Fibroblast of peridontal ligament (primary cell): Measurements from ENCODE around the gene GOSR1.
"Not testable (repeated sequence)": the region's sequence is repeated elsewhere in the genome, so short reads cannot be mapped to it uniquely, and the experiment has no call there.

Source experiments
- DNase-seq: peaks from one replicate; pipeline ENCODE4 v3.0.0-alpha.2; 2010; ENCODE audit errors: extremely low read depth

Gene GOSR1

DNA sequence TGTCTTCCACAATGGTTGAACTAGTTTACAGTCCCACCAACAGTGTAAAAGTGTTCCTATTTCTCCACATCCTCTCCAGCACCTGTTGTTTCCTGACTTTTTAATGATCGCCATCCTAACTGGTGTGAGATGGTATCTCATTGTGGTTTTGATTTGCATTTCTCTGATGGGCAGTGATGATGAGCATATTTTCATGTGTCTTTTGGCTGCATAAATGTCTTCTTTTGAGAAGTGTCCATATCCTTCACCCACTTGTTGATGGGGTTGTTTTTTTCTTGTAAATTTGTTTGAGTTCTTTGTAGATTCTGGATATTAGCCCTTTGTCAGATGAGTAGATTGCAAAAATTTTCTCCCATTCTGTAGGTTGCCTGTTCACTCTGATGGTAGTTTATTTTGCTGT, 84.6 kb downstream of the GOSR1 start:
- not testable (repeated sequence) for DNase-seq

- not testable (repeated sequence) for DNase-seq
These were observed 86.1 kb downstream of the GOSR1 start for GRCh38 chr17:30563131-30563904.

DNA sequence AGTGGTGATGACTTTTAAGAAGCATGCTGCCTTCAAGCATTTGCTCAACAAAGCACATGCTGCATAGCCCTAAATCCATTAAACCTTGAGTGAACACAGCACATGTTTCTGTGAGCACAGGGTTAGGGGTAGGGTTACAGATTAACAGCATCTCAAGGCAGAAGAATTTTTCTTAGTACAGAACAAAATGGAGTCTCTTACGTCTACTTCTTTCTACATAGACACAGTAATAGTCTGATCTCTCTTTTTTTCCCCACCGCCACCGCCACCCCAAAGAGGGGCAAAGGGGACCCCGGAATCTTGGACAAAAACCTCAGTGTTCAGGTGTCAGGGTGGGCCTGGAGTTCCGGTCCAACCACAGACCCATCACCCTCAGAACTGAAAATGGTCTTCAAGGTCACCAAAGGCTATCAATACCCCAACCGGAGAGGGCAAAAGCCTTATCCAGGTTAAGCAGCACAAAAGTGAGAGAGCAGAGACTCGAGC, 86.7 kb downstream of the GOSR1 start:
- not testable (repeated sequence) for DNase-seq

GRCh38 chr17:30564422-30565072, 87.3 kb downstream of the GOSR1 start:
- not testable (repeated sequence) for DNase-seq

GRCh38 chr17:30565073-30565935, 88.1 kb downstream of the GOSR1 start:
- no peak for DNase-seq

DNA sequence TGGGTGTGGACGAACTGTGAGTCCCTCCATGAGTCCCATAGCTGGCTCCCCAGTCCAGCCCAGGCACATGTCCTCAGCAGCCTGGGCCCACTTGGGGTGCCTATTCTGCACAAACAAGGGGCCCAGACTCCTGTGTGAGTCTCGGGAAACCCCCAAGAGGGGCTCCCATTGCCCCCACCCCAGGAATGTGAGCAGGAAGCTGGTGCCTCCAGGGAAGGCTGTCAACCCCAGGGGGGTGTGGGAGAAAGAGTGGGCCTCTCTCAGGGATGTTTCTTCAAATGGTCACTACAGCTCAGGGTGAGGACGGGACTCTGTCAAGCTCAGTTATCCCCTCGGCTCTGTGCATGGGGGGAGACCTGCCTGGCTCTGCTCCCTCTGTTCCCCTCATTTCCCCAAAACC, 88.9 kb downstream of the GOSR1 start:
- DNase-seq, result not testable (repeated sequence)

- not testable (repeated sequence) for DNase-seq
These were observed 89.5 kb downstream of the GOSR1 start for GRCh38 chr17:30566516-30567225.

DNA sequence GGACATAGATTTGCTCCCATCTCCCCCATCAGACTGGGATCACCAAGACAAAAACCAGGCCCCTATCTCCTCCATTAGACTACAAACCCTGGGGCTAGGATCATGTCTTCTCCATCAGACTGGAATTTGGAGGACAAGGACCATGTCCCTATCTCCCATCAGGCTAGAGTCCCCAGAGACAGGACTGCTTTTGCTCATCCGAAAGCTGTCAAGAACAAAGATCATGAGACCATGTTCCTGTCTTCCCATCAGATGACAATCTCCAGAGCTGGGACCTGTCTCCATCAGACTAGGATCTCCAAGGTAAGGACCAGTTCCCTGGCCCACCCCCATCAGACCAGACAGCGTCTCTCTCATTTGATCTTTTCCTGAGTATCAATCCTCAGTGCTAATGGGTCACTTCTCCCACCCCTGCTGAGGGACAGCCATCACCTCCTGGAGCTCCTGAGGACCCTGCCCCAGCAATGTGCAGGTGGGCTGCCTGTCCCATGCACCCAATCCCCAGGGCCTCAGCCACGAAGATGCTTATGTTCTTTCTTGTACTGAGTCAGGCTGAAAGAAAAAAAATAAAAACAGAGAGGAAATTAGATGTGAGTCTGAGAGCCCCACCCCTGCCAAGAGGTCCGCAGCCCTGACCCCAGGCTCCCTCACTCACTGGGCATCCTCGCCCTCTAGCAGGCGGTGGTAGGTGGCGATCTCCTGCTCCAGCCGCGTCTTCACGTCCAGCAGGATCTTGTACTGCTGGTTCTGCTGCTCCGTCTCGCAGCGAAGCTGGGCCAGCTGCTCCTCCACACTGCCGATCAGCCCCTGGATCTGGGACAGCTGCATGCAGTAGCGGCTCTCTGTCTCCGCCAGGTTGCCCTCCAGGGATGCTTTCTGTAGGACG, 90.3 kb downstream of the GOSR1 start:
- no peak for DNase-seq

DNA sequence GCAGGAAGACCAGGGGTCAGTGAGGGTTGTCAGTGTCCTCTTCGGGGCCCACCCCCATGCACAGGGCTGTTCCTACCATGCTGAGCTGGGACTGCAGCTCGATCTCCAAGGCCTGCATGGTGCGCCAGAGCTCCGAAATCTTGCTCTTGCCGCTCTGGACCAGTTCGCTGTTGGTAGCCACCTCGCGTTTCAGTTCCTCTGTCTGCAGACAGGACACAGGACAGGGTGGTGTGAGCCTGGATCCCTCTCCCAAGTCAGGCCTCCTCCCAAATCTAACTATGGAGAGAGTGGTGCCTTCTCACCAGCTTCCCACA, 90.9 kb downstream of the GOSR1 start:
- no peak for DNase-seq

- DNase-seq, result not testable (repeated sequence)
These were observed 92.4 kb downstream of the GOSR1 start for GRCh38 chr17:30569531-30570175.

DNA sequence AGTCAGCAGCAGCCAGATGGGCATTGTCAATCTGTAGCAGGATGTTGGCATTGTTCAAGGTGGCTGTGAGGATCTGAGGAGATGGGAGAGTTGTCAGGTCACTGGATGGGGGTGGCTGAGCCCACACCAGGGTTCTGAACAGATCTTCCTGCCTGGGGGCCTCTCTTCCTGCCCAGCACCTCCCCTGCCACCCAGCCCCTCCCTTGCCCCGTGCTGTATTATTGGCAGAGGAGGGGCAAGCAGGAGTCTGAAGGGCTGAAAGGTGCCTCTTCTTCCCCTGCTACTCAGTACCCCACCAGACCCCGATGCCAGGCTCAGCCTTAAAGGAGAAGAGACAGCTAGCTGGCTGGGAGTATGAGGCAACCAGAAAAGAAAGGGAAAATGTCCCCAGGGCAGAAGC, 93.0 kb downstream of the GOSR1 start:
- DNase-seq, result no peak

DNA sequence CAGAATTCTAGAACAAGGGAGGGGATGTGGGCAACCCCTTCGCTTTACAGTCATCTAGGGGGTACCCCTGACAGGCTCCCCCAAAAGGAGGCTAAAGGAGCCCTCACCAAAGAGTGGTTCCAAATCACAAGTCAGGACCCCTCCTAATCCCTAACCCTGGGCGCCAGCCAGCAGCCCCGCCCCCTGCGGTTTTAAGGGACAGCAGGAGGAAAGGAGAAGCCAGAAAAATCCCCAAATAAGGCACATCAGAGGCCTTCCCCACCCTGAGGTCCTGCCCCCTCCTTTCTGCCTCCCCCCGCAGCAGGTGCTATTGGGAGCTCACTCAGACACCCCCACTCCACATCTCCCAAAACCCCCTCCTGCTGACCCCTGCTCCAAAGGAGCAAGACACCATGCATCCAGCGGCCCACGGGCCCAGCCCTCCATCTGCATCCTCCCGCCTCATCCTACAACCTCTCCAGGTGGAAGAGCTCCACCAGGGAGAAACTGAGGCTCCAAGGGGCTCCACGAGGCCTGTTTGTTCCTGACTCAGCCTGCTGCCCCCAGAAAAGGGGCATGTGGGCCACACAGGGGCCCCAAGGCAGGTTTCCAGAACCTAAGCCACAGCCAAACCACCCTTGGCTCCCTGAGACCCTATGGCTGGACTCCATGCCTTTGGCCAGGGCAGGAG, 93.5 kb downstream of the GOSR1 start:
- no peak for DNase-seq

DNA sequence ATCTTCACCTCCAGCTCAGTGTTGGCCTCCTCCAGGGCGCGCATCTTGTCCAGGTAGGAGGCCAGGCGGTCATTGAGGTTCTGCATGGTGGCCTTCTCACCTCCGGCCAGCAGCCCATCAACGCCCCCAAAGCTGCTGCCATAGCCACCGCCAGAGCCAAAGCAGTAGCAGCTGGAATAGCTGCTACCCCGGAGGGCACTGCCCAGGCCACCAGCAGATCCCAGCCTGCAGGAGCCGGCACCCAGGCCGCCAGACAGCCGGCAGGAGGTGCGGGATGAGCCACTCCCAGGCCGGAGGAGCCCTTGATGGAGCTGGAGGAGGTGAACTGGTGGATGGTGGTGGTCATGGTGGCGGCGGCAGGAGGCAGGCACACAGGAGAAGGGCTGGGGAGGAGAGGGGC, 94.2 kb downstream of the GOSR1 start:
- not testable (repeated sequence) for DNase-seq

GRCh38 chr17:30571921-30572320, 94.7 kb downstream of the GOSR1 start:
- no peak for DNase-seq

DNA sequence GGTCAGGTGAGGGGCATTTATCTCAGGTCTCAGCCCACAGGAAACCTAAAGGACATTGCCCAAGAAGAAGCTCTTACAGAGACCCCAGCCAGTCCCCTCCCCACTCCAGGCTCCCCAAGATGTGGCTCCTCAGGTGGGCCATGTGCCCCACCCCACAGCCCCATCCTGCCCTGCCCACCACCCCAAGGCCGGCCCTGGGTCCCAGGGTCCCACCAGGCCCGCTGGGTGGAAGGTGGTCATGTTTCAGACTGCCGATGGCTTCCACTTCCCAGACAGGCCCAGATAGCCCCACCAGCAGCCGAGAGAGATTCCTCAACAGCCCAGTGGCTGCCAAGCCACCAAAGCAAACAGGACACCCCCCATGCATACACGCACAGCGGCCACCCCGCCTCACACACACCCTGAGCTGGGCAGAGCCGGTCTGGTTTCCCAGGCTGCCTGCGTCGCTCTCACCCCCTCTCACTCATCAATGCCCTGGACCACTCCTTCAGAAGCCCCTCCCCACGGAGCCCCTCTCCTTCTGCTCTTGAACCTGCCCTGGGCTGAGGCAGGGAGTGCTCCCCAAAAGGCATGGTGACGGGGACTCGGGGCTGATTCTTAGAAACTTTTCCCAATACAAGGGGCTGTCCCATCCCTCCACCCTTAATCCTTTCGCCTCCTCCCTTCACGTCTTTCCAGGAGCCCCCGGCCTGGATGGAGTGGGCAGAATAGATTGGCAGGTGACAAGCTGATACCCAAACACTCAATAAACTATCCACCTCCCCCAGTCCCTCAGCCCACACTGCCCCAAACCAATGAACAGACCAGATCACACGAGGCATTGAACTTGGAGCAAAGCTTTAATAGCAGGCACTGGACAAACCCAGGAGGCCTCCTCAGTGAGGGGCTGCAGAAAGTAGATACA, 95.7 kb downstream of the GOSR1 start:
- not testable (repeated sequence) for DNase-seq

DNA sequence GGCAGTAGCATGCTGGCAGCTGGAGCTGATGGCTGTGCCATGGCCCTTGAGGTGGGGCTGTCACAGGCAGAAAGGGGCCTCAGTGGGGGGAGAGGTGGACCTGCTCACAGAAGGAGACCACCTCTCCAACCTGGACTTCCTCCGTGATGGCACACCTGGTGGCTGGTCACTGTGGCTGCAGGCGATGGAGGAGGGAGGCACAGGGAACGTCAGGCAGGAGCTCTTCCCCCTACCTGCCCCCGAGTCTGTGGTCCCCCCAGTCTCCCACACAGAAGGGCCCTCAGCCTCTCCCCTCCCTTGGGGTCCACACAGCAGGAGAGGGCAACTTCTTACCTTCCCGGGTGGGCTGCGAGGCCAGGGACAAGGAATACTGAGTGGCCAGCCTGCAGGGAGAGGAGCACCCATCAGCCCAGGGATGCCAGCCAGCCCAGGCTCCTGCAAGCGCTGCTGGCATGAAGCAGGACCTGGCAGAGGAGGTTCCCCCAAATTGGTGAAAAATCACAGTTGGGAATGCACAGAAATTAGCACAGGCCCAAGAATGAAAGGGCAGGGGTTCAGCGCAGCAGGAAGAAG, 96.5 kb downstream of the GOSR1 start:
- no peak for DNase-seq

- not testable (repeated sequence) for DNase-seq
These were observed 97.1 kb downstream of the GOSR1 start for GRCh38 chr17:30574309-30574708.

- not testable (repeated sequence) for DNase-seq
These were observed 97.6 kb downstream of the GOSR1 start for GRCh38 chr17:30574806-30575205.
